Activated naive CD4-positive, alpha-beta T cell treated with anti-CD3 and anti-CD28 coated beads, Interleukin-2, amount 50 U/mL, for 16 hours (primary cell): ENCODE measurements around the gene UTS2R.
"Not testable (repeated sequence)": the region's sequence is repeated elsewhere in the genome, so short reads cannot be mapped to it uniquely, and the experiment has no call there.

Experiments used
- DNase-seq: peaks from one replicate; pipeline ENCODE4 v3.0.0-alpha.2; 2020

UTS2R gene

GRCh38 chr17:82376042-82376730 lies 4.6 kb downstream of the UTS2R start:
- DNase-seq, result no peak

GRCh38 chr17:82377294-82377693 lies 5.7 kb downstream of the UTS2R start:
- not testable (repeated sequence) for DNase-seq

GRCh38 chr17:82377924-82378740 lies 6.6 kb downstream of the UTS2R start:
- no peak for DNase-seq

- DNase-seq, result no peak
Observed at GRCh38 chr17:82378741-82379021, 7.1 kb downstream of the UTS2R start.

- DNase-seq, result no peak
Observed at GRCh38 chr17:82380860-82381702, 9.5 kb downstream of the UTS2R start.

- not testable (repeated sequence) for DNase-seq
Observed at GRCh38 chr17:82381703-82382009, 10.1 kb downstream of the UTS2R start.

GRCh38 chr17:82382220-82382932 lies 10.8 kb downstream of the UTS2R start:
- DNase-seq, result not testable (repeated sequence)

- DNase-seq, result no peak
Observed at GRCh38 chr17:82382933-82383255, 11.3 kb downstream of the UTS2R start.

GRCh38 chr17:82383411-82383810 lies 11.8 kb downstream of the UTS2R start:
- DNase-seq, result no peak

GRCh38 chr17:82384051-82384729 lies 12.6 kb downstream of the UTS2R start:
- DNase-seq, result no peak

GRCh38 chr17:82384730-82385481 lies 13.3 kb downstream of the UTS2R start:
- DNase-seq, result no peak

- DNase-seq, result no peak
Observed at GRCh38 chr17:82385559-82386254, 14.1 kb downstream of the UTS2R start.

GRCh38 chr17:82386255-82386831 lies 14.8 kb downstream of the UTS2R start:
- no peak for DNase-seq

- DNase-seq, result no peak
Observed at GRCh38 chr17:82386881-82387704, 15.5 kb downstream of the UTS2R start.

GRCh38 chr17:82387705-82388106 lies 16.1 kb downstream of the UTS2R start:
- DNase-seq, result no peak

GRCh38 chr17:82388223-82388921 lies 16.8 kb downstream of the UTS2R start:
- no peak for DNase-seq

GRCh38 chr17:82388922-82389283 lies 17.3 kb downstream of the UTS2R start:
- no peak for DNase-seq

- no peak for DNase-seq
Observed at GRCh38 chr17:82389379-82389778, 17.8 kb downstream of the UTS2R start.
